Measurements from ENCODE around the gene NSF.
"Not testable (repeated sequence)": the region's sequence is repeated elsewhere in the genome, so short reads cannot be mapped to it uniquely, and the experiment has no call there.

NSF gene

GRCh38 chr17:46628753-46629436, 38.4 kb downstream of the NSF start:
- not testable (repeated sequence) for DNase-seq

- not testable (repeated sequence) for DNase-seq
Observed at GRCh38 chr17:46632146-46632545, 41.7 kb downstream of the NSF start.

- DNase-seq = not testable (repeated sequence)
Observed at GRCh38 chr17:46634844-46635243, 44.4 kb downstream of the NSF start.

GRCh38 chr17:46641861-46642656, 51.6 kb downstream of the NSF start:
- not testable (repeated sequence) for DNase-seq

- DNase-seq = not testable (repeated sequence)
Observed at GRCh38 chr17:46647251-46647650, 56.8 kb downstream of the NSF start.

- DNase-seq = not testable (repeated sequence)
Observed at GRCh38 chr17:46647688-46648278, 57.3 kb downstream of the NSF start.

- not testable (repeated sequence) for DNase-seq
Observed at GRCh38 chr17:46649246-46649645, 58.8 kb downstream of the NSF start.

- not testable (repeated sequence) for DNase-seq
Observed at GRCh38 chr17:46652024-46652643, 61.7 kb downstream of the NSF start.

GRCh38 chr17:46658235-46658634, 67.8 kb downstream of the NSF start:
- not testable (repeated sequence) for DNase-seq

GRCh38 chr17:46659702-46660101, 69.2 kb downstream of the NSF start:
- DNase-seq = not testable (repeated sequence)

GRCh38 chr17:46663123-46663522, 72.7 kb downstream of the NSF start:
- DNase-seq = not testable (repeated sequence)

- not testable (repeated sequence) for DNase-seq
Observed at GRCh38 chr17:46663552-46663951, 73.1 kb downstream of the NSF start.

GRCh38 chr17:46665969-46666368, 75.5 kb downstream of the NSF start:
- not testable (repeated sequence) for DNase-seq

GRCh38 chr17:46670789-46671188, 80.3 kb downstream of the NSF start:
- not testable (repeated sequence) for DNase-seq

GRCh38 chr17:46672777-46673176, 82.3 kb downstream of the NSF start:
- DNase-seq = not testable (repeated sequence)

GRCh38 chr17:46677819-46678218, 87.3 kb downstream of the NSF start:
- not testable (repeated sequence) for DNase-seq

- not testable (repeated sequence) for DNase-seq
Observed at GRCh38 chr17:46683653-46684052, 93.2 kb downstream of the NSF start.

- not testable (repeated sequence) for DNase-seq
Observed at GRCh38 chr17:46685284-46685683, 94.8 kb downstream of the NSF start.

GRCh38 chr17:46692196-46692595, 101.7 kb downstream of the NSF start:
- not testable (repeated sequence) for DNase-seq

- DNase-seq = not testable (repeated sequence)
Observed at GRCh38 chr17:46693283-46693682, 102.8 kb downstream of the NSF start.

- not testable (repeated sequence) for DNase-seq
Observed at GRCh38 chr17:46696522-46696921, 106.1 kb downstream of the NSF start.

- not testable (repeated sequence) for DNase-seq
Observed at GRCh38 chr17:46699014-46699413, 108.5 kb downstream of the NSF start.

- DNase-seq = no peak
Observed at GRCh38 chr17:46717999-46718398, 127.5 kb downstream of the NSF start.
